HEK293 (cell line): ENCODE results near the gene PAF1.

Experiments
- CTCF ChIA-PET: fragments of 350-600 bp; formaldehyde crosslinking; extraction: SDS; loops from one replicate; lab custom pipeline; 2021; ENCODE audit warnings: antibody characterized with exemption; lab: Yijun Ruan, JAX
- POLR2A ChIA-PET: fragments of 300-600 bp; formaldehyde crosslinking; extraction: SDS; loops from one replicate; lab custom pipeline; 2020; ENCODE audit warnings: antibody characterized with exemption, inconsistent platforms; lab: Yijun Ruan, JAX
- H3K27ac ChIP-seq: fragments of 200-500 bp; sonication (Bioruptor generic); 2 replicates; pipeline ENCODE4 v1.5.1; 2014; ENCODE audit warnings: low read depth, low read length, control low read depth, inconsistent platforms; ENCODE audit errors: extremely low read depth
- H3K36me3 ChIP-seq, 2 experiments: fragments of 200-500 bp in 1 of 2; sonication (Bioruptor generic) in 1 of 2; 1 replicate in 1 of 2; 2 replicates in 1 of 2; pipeline ENCODE4 v1.5.1; 2014 to 2017; ENCODE audit warnings: inconsistent platforms in 2 of 2, low read length in 2 of 2; ENCODE audit not compliant: control insufficient read depth in 2 of 2, insufficient read depth in 1 of 2
- H3K4me1 ChIP-seq: fragments of 200-500 bp; sonication (Bioruptor generic); 2 replicates; pipeline ENCODE4 v1.5.1; 2014; ENCODE audit warnings: mild to moderate bottlenecking, low read length, inconsistent platforms; ENCODE audit not compliant: control insufficient read depth, insufficient read depth
- H3K4me3 ChIP-seq: 2 replicates; pipeline ENCODE4 v1.5.1; 2011; ENCODE audit warnings: low read depth, mild to moderate bottlenecking, control low read depth, low read length, moderate library complexity
- H3K9me3 ChIP-seq: fragments of 200-500 bp; sonication (Bioruptor generic); 2 replicates; pipeline ENCODE4 v1.5.1; 2014; ENCODE audit warnings: low read depth, low read length, inconsistent platforms; ENCODE audit not compliant: control insufficient read depth, insufficient read depth
- KLF7 ChIP-seq: fragments of 450-650 bp; formaldehyde crosslinking; IDR thresholded peaks from 2 replicates; pipeline ENCODE4 v1.5.1; 2016; ENCODE audit warnings: missing biosample characterization, missing genetic modification characterization, borderline replicate concordance
- KLF9 ChIP-seq: fragments of 450-650 bp; formaldehyde crosslinking; IDR thresholded peaks from 2 replicates; pipeline ENCODE4 v1.5.1; 2016; ENCODE audit warnings: missing biosample characterization, missing genetic modification characterization, low read depth
- SP7 ChIP-seq: fragments of 450-650 bp; formaldehyde crosslinking; IDR thresholded peaks from 2 replicates; pipeline ENCODE4 v1.5.1; 2016; ENCODE audit warnings: missing biosample characterization, missing genetic modification characterization
- ZBTB20 ChIP-seq: fragments of 450-650 bp; formaldehyde crosslinking; IDR thresholded peaks from 2 replicates; pipeline ENCODE4 v1.5.1; 2016; ENCODE audit warnings: missing biosample characterization, missing genetic modification characterization
- ZEB2 ChIP-seq: fragments of 450-650 bp; formaldehyde crosslinking; IDR thresholded peaks from 2 replicates; pipeline ENCODE4 v1.5.1; 2016; ENCODE audit warnings: missing biosample characterization, missing genetic modification characterization
- ZFP69B ChIP-seq: fragments of 450-650 bp; formaldehyde crosslinking; IDR thresholded peaks from 2 replicates; pipeline ENCODE4 v1.5.1; 2016; ENCODE audit warnings: missing biosample characterization, missing genetic modification characterization
- ZNF223 ChIP-seq: fragments of 450-650 bp; formaldehyde crosslinking; IDR thresholded peaks from 2 replicates; pipeline ENCODE4 v1.5.1; 2016; ENCODE audit warnings: missing biosample characterization, missing genetic modification characterization
- ZNF266 ChIP-seq: fragments of 450-650 bp; formaldehyde crosslinking; IDR thresholded peaks from 2 replicates; pipeline ENCODE4 v1.5.1; 2016; ENCODE audit warnings: missing biosample characterization, missing genetic modification characterization, low read depth
- ZNF394 ChIP-seq: fragments of 450-650 bp; formaldehyde crosslinking; IDR thresholded peaks from 2 replicates; pipeline ENCODE4 v1.5.1; 2016; ENCODE audit warnings: missing biosample characterization, missing genetic modification characterization, mild to moderate bottlenecking, moderate library complexity, borderline replicate concordance
- ZNF48 ChIP-seq: fragments of 450-650 bp; formaldehyde crosslinking; IDR thresholded peaks from 2 replicates; pipeline ENCODE4 v1.5.1; 2016; ENCODE audit warnings: missing biosample characterization, missing genetic modification characterization
- ZNF558 ChIP-seq: fragments of 450-650 bp; formaldehyde crosslinking; IDR thresholded peaks from 2 replicates; pipeline ENCODE4 v1.5.1; 2016; ENCODE audit warnings: missing biosample characterization, missing genetic modification characterization
- ZNF623 ChIP-seq: fragments of 450-650 bp; formaldehyde crosslinking; IDR thresholded peaks from 2 replicates; pipeline ENCODE4 v1.5.1; 2016; ENCODE audit warnings: missing biosample characterization, missing genetic modification characterization
- ZNF677 ChIP-seq: fragments of 450-650 bp; IDR thresholded peaks from 2 replicates; pipeline ENCODE4 v1.5.0; 2018; ENCODE audit warnings: missing biosample characterization, mild to moderate bottlenecking, missing genetic modification characterization, moderate library complexity
- ZNF76 ChIP-seq: fragments of 450-650 bp; formaldehyde crosslinking; IDR thresholded peaks from 2 replicates; pipeline ENCODE4; 2016; ENCODE audit warnings: low read depth, missing biosample characterization, missing genetic modification characterization, borderline replicate concordance
- TF ChIP-seq, protein P1 (sequence below): fragments of 450-650 bp; formaldehyde crosslinking; IDR thresholded peaks from 2 replicates; pipeline ENCODE4 v1.5.1; 2016; ENCODE audit warnings: missing biosample characterization, missing genetic modification characterization
- TF ChIP-seq, protein P2 (sequence below): fragments of 450-650 bp; formaldehyde crosslinking; IDR thresholded peaks from 2 replicates; pipeline ENCODE4 v1.5.1; 2016; ENCODE audit warnings: missing biosample characterization, missing genetic modification characterization
- TF ChIP-seq, protein P3 (sequence below): fragments of 450-650 bp; formaldehyde crosslinking; IDR thresholded peaks from 2 replicates; pipeline ENCODE4 v1.5.1; 2016; ENCODE audit warnings: missing biosample characterization, missing genetic modification characterization
- TF ChIP-seq, protein P4 (sequence below): fragments of 450-650 bp; formaldehyde crosslinking; IDR thresholded peaks from 2 replicates; pipeline ENCODE4 v1.5.1; 2016; ENCODE audit warnings: missing biosample characterization, missing genetic modification characterization
- TF ChIP-seq, protein P5 (sequence below): fragments of 450-650 bp; formaldehyde crosslinking; IDR thresholded peaks from 2 replicates; pipeline ENCODE4 v1.5.0; 2017; ENCODE audit warnings: missing biosample characterization, missing genetic modification characterization, borderline replicate concordance
- TF ChIP-seq, protein P6 (sequence below): fragments of 450-650 bp; formaldehyde crosslinking; IDR thresholded peaks from 2 replicates; pipeline ENCODE4 v1.5.1; 2016; ENCODE audit warnings: missing biosample characterization, missing genetic modification characterization
- TF ChIP-seq, protein P7 (sequence below): fragments of 450-650 bp; formaldehyde crosslinking; IDR thresholded peaks from 2 replicates; pipeline ENCODE4 v1.5.1; 2016; ENCODE audit warnings: missing biosample characterization, missing genetic modification characterization
- TF ChIP-seq, protein P8 (sequence below): fragments of 450-650 bp; formaldehyde crosslinking; IDR thresholded peaks from 2 replicates; pipeline ENCODE4 v1.5.1; 2017; ENCODE audit warnings: missing biosample characterization, missing genetic modification characterization

Gene PAF1

DNA sequence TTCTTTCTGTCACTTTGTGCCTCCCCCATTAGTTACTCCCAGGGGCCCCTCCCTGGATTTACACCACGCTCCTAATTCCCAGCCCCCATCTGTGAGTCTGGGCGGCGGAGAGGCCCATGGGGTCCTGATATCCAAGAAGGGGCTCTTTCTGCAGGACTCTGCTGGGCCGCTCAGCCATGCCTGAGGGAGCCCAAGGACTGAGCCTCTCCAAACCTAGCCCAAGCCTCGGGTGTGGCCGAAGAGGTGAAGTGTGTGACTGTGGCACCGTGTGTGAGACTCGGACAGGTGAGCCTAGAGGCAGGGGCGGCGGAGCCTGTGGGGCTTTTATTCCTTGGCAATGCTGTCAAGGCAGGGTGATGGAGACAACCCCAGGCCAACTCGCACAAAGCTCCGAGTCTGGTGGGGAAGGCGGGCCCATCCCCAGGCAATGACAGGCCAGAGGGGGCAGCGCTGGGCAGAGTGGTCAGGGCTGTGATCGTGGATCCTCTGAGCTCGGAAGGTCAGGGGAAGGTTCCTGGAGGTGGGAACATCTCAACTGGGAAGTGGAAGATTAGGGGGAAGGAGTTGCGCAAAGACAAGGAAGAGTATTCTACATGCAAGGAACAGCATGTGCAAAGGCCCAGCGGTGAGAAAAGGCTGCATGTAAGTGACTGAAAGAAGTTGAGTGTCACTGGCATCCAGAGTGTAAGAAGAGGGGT, 23.2 kb upstream of the PAF1 start:
- H3K4me1 ChIP-seq: peaks cover 24% of the 10 kb centered on the region
- H3K36me3 ChIP-seq: peaks cover 35 to 40% of the 10 kb centered on the region in 2 experiments; a peak in 2 of 3 replicates
- POLR2A ChIA-PET: interaction anchor here (0.6 to 2.3 kb wide), 8 partner anchors 10 to 85 kb away, joined by 3 to 68 read pairs (median 9); partner anchors contain the start of genes DLL3, MED29, PAF1 and RPS16
- TF ChIP-seq, protein P1, sequence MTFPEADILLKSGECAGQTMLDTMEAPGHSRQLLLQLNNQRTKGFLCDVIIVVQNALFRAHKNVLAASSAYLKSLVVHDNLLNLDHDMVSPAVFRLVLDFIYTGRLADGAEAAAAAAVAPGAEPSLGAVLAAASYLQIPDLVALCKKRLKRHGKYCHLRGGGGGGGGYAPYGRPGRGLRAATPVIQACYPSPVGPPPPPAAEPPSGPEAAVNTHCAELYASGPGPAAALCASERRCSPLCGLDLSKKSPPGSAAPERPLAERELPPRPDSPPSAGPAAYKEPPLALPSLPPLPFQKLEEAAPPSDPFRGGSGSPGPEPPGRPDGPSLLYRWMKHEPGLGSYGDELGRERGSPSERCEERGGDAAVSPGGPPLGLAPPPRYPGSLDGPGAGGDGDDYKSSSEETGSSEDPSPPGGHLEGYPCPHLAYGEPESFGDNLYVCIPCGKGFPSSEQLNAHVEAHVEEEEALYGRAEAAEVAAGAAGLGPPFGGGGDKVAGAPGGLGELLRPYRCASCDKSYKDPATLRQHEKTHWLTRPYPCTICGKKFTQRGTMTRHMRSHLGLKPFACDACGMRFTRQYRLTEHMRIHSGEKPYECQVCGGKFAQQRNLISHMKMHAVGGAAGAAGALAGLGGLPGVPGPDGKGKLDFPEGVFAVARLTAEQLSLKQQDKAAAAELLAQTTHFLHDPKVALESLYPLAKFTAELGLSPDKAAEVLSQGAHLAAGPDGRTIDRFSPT (tag by site-specific recombination): peak; percentile 44; the same call in 1 of the 2 replicates
- TF ChIP-seq, protein P2, sequence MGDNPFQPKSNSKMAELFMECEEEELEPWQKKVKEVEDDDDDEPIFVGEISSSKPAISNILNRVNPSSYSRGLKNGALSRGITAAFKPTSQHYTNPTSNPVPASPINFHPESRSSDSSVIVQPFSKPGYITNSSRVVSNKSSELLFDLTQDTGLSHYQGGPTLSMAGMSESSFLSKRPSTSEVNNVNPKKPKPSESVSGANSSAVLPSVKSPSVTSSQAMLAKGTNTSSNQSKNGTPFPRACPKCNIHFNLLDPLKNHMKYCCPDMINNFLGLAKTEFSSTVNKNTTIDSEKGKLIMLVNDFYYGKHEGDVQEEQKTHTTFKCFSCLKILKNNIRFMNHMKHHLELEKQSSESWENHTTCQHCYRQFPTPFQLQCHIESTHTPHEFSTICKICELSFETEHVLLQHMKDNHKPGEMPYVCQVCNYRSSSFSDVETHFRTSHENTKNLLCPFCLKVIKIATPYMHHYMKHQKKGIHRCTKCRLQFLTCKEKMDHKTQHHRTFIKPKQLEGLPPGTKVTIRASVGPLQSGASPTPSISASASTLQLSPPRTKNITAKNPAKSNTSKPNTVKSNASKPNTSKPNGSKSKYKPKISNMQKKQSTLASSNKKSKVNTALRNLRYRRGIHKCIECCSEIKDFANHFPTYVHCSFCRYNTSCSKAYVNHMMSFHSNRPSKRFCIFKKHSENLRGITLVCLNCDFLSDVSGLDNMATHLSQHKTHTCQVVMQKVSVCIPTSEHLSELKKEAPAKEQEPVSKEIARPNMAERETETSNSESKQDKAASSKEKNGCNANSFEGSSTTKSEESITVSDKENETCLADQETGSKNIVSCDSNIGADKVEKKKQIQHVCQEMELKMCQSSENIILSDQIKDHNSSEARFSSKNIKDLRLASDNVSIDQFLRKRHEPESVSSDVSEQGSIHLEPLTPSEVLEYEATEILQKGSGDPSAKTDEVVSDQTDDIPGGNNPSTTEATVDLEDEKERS (tag by site-specific recombination): 0 out of 2 replicates have a peak, but pooled peaks have one; percentile 34
- TF ChIP-seq ZNF223 (tag by site-specific recombination) (no peak), ZNF76 (peak; percentile 3; the same call in 1 of the 2 replicates), KLF9 (tag by site-specific recombination) (0 out of 2 replicates have a peak, but pooled peaks have one; percentile 12), KLF7 (tag by site-specific recombination) (peak; percentile 40; the same call in 1 of the 2 replicates), ZEB2 (tag by site-specific recombination) (0 out of 2 replicates have a peak, but pooled peaks have one; percentile 33), ZNF48 (tag by site-specific recombination) (no peak), ZNF677 (tag by site-specific recombination) (no peak), ZNF266 (tag by site-specific recombination) (no peak), ZNF394 (no peak), ZBTB20 (tag by site-specific recombination) (no peak), ZFP69B (tag by site-specific recombination) (peak; percentile 90), SP7 (no peak), ZNF623 (tag by site-specific recombination) (peak; percentile 100), ZNF558 (tag by site-specific recombination) (no peak)
- TF ChIP-seq, protein P3, sequence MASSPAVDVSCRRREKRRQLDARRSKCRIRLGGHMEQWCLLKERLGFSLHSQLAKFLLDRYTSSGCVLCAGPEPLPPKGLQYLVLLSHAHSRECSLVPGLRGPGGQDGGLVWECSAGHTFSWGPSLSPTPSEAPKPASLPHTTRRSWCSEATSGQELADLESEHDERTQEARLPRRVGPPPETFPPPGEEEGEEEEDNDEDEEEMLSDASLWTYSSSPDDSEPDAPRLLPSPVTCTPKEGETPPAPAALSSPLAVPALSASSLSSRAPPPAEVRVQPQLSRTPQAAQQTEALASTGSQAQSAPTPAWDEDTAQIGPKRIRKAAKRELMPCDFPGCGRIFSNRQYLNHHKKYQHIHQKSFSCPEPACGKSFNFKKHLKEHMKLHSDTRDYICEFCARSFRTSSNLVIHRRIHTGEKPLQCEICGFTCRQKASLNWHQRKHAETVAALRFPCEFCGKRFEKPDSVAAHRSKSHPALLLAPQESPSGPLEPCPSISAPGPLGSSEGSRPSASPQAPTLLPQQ (tag by site-specific recombination): peak; percentile 93
- TF ChIP-seq, protein P4, sequence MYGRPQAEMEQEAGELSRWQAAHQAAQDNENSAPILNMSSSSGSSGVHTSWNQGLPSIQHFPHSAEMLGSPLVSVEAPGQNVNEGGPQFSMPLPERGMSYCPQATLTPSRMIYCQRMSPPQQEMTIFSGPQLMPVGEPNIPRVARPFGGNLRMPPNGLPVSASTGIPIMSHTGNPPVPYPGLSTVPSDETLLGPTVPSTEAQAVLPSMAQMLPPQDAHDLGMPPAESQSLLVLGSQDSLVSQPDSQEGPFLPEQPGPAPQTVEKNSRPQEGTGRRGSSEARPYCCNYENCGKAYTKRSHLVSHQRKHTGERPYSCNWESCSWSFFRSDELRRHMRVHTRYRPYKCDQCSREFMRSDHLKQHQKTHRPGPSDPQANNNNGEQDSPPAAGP (tag by site-specific recombination): peak; percentile 60
- TF ChIP-seq, protein P5, sequence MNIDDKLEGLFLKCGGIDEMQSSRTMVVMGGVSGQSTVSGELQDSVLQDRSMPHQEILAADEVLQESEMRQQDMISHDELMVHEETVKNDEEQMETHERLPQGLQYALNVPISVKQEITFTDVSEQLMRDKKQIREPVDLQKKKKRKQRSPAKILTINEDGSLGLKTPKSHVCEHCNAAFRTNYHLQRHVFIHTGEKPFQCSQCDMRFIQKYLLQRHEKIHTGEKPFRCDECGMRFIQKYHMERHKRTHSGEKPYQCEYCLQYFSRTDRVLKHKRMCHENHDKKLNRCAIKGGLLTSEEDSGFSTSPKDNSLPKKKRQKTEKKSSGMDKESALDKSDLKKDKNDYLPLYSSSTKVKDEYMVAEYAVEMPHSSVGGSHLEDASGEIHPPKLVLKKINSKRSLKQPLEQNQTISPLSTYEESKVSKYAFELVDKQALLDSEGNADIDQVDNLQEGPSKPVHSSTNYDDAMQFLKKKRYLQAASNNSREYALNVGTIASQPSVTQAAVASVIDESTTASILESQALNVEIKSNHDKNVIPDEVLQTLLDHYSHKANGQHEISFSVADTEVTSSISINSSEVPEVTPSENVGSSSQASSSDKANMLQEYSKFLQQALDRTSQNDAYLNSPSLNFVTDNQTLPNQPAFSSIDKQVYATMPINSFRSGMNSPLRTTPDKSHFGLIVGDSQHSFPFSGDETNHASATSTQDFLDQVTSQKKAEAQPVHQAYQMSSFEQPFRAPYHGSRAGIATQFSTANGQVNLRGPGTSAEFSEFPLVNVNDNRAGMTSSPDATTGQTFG (tag by site-specific recombination): no peak
- TF ChIP-seq, protein P6, sequence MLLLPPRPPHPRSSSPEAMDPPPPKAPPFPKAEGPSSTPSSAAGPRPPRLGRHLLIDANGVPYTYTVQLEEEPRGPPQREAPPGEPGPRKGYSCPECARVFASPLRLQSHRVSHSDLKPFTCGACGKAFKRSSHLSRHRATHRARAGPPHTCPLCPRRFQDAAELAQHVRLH (tag by site-specific recombination): peak; percentile 93
- TF ChIP-seq, protein P7, sequence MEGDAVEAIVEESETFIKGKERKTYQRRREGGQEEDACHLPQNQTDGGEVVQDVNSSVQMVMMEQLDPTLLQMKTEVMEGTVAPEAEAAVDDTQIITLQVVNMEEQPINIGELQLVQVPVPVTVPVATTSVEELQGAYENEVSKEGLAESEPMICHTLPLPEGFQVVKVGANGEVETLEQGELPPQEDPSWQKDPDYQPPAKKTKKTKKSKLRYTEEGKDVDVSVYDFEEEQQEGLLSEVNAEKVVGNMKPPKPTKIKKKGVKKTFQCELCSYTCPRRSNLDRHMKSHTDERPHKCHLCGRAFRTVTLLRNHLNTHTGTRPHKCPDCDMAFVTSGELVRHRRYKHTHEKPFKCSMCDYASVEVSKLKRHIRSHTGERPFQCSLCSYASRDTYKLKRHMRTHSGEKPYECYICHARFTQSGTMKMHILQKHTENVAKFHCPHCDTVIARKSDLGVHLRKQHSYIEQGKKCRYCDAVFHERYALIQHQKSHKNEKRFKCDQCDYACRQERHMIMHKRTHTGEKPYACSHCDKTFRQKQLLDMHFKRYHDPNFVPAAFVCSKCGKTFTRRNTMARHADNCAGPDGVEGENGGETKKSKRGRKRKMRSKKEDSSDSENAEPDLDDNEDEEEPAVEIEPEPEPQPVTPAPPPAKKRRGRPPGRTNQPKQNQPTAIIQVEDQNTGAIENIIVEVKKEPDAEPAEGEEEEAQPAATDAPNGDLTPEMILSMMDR (tag by site-specific recombination): peak; percentile 98
- TF ChIP-seq, protein P8, sequence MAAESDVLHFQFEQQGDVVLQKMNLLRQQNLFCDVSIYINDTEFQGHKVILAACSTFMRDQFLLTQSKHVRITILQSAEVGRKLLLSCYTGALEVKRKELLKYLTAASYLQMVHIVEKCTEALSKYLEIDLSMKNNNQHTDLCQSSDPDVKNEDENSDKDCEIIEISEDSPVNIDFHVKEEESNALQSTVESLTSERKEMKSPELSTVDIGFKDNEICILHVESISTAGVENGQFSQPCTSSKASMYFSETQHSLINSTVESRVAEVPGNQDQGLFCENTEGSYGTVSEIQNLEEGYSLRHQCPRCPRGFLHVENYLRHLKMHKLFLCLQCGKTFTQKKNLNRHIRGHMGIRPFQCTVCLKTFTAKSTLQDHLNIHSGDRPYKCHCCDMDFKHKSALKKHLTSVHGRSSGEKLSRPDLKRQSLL (tag by site-specific recombination): peak; percentile 95

More for the DNA sequence above, 23.2 kb upstream of the PAF1 start:
- Histone ChIP-seq H3K9me3 (no peaks in the 10 kb centered on the region), H3K4me3 (peak overlapping the region; percentile 69), H3K27ac (peak overlapping the region; percentile 91)
- CTCF ChIA-PET: interaction anchor here (0.6 to 2.6 kb wide), 18 partner anchors 9 to 428 kb away, joined by 3 to 16 read pairs (median 3); partner anchors contain the start of genes MED29, PAF1 and RPS16
